ENCODE results near the gene PKP2.

The PKP2 gene

DNA sequence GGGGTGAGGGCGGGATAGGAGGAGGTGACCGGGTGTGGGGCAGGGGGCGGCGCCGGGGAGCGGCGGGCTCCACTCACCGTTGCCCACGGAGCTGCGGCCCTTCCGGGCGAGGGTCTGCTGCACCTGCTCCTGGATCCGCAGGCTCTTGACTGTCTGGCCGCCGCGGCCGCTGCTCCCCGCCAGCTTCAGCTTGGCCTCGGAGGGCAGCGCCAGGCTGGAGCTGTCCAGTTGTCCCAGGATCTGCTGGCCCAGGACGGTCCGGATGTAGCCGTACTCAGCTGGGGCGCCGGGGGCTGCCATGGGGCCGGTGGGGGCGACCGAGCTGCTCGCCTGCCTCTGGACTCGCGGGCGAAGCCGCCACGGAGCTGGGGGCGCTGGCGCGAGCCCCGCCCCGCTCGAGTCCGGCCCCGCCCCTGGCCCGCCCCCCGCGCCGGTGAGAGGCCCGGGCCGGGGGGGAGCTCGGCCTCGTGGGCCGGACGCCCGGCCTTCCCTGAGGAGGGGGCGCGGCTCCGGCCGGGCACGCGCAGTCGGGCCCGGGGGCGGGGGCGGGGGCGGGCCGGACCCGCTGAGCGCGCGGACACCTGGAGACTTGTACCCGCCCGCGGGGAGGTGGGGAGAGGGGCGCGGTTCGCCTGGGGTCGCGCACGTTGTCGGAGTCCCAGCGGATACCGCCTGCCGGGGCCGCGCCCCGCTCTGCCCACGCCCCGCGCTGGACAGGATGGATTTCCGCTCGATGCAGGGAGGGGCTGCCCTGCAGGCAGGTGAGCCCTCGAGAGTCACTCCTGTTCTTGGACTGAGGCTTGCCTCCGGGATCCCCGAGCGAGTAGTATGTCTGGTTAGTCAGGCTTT is at the start of gene PKP2:
Gene PKP2 (minus strand): TSS at position 346 of the 849 bp plus-strand sequence. CDS start 46 bp downstream, at position 300.
- DNase-seq: peak in 1 of 2 experiments; percentile 45

GRCh38 chr12:32944195-32944594 is 47.6 kb upstream of the PKP2 start:
- no peak for DNase-seq

GRCh38 chr12:32939801-32940200 is 43.2 kb upstream of the PKP2 start:
- no peak for DNase-seq

- DNase-seq: no peak
These were observed 30.4 kb upstream of the PKP2 start for GRCh38 chr12:32926963-32927362.

GRCh38 chr12:32926356-32926755 is 29.8 kb upstream of the PKP2 start:
- DNase-seq: no peak

- no peak for DNase-seq
These were observed 26.1 kb upstream of the PKP2 start for GRCh38 chr12:32922546-32923297.

DNA sequence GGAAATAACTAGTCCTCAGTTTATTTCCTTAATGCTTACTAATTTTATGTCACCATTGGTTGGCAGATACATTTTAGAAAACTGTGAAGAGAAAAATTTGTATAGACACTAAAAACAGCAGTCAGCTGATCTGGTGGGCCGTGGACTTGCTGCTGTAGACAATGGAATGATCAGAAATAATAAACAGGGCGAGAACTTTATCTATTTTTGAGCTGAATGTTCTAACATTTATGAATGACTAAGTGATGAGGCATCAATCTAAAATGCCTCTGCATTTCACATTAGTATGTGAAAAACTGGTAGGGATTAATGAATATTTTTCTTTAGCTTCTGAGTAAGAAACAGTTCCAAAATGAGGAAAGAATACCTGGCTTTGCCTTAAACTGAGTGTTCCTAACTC is 24.8 kb upstream of the PKP2 start:
- DNase-seq: no peak

GRCh38 chr12:32920506-32921085 is 24.0 kb upstream of the PKP2 start:
- no peak for DNase-seq

DNA sequence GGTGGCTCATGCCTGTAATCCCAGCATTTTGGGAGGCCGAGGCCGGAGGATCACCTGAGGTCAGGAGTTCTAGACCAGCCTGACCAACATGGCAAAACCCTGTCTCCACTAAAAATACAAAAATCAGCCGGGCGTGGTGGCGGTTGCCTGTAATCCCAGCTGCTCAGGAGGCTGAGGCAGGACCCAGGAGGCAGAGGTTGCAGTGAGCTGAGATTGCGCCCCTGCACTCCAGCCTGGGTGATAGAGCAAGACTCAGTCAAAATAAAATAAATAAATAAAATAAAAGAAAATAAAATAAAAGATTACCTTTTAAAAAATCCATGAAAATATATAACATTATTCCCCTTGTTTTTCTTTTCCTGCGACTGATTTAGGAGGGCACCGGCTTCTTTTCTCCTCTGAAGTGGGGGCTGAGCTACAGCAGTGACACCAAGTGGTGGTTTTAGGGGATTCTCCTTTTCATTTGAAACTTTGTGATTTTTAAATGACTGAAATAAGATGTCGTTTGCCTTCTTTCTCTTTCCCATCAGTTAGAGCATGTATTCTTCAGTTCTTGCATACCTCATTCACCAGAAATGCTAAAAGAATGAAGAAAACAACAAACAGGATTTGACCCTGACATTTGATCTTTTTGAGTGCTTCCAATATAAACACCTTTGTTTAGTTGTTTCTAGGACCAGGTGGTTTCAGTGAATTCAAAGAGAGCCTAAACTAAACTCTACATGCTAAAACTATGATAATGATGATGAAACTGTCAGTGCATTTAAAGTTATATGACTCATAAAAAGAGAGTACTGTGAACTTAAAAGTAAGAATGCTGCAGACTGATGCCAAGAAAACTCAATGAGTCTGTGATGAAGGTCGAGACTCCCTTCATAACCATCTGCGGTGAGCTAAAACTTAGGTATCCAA is 22.6 kb upstream of the PKP2 start:
- peak in 1 of 2 experiments; percentile 34 for DNase-seq

DNA sequence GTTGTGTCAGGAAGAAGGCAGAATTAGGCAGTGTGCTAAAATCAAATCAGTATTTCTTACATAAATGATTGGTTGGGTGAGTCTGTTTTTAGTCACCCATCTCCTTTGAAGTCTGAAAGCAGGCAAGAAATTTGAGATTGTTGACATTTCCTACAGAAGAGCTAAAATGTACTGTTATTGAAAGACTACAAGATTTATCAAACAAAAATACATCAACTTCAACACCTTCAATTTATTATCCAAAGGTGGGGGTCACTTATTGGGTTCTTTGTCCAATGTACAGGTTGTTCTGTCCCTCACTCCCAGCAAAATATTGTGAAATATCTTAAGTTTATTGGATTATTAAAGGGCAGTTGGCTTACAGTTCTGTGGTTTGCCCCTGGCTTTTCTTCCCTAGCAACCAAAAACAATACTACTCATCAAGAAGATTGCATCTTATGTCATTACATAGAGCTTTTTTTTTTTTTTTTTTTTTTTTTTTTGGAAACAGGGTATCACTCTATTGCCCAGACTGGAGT is 20.6 kb upstream of the PKP2 start:
- no peak for DNase-seq

DNA sequence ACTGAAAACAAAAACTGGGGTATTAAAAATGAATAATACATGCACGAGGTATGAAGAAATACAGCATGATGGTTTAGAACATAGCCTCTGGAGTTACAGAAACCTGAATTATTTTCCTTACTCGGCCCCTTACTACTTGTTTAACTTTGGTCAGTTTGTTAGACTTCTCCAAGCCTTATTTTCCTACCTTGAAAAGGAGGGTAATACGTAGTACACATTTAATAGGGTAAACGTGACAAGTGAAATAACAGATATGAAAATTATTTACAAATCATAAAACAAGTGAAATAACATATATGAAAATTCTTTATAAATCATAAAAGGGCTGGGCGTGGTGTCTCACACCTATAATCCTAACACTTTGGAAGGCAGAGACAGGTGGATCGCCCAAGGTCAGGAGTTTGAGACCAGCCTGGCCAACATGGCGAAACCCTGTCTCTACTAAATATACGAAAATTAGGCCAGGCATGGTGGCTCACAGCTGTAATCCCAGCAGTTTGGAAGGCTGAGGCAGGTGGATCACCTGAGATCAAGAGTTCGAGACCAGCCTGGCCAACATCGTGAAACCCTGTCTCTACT is 11.4 kb upstream of the PKP2 start:
- DNase-seq: no peak

DNA sequence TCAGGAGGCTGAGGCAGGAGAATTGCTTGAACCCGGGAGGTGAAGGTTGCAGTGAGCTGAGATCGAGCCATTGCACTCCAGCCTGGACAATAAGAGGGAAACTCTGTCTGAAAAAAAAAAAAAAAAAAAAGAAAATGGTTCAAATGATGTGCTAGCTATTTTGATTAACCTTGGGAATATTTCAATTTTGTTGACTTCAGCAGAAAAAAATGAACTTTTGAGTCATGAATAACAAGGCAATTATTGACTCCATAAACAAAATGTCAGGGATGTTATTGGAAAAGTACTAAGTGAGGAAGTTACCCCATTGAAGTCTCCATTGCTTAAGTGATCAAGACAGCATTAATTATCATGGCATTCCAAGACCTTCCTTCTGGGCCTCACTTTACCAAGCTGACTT is 10.6 kb upstream of the PKP2 start:
- no peak for DNase-seq

DNA sequence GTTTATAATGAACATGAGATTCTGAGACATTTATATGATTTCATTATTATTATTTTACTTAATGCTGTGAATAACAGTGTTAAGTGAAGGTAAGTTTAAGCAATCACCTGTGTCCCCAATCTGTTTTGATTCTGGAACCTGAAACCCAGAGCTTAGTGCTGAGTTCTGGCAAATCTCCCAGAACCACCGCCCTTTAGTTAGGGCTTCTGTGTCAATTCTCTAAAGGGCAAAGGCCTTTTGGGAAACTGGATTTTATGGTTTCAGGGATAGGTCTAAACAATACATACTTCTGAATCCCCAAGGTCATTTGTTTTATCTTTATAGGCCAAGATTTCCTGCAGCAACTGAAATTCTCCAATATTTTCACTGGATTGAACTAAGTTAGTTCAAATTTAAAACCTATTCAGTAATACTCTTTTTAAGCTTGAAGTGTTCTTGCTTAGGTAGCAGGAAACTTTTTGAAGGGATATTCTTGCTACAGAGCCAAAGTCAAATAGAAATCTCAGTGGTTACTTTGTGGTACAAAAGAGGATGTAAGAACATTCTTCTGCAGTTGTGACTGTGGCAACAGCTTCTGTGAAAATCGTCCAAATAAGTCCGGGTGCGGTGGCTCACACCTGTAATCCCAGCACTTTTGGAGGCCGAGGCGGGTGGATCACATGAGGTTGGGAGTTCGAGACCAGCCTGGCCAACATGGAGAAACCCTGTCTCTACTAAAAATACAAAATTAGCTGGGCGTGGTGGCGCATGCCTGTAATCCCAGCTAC is 10.0 kb upstream of the PKP2 start:
- DNase-seq: no peak

GRCh38 chr12:32903763-32904162 is 7.2 kb upstream of the PKP2 start:
- DNase-seq: no peak

GRCh38 chr12:32903318-32903717 is 6.7 kb upstream of the PKP2 start:
- DNase-seq: no peak

GRCh38 chr12:32902287-32902997 is 5.9 kb upstream of the PKP2 start:
- no peak for DNase-seq

DNA sequence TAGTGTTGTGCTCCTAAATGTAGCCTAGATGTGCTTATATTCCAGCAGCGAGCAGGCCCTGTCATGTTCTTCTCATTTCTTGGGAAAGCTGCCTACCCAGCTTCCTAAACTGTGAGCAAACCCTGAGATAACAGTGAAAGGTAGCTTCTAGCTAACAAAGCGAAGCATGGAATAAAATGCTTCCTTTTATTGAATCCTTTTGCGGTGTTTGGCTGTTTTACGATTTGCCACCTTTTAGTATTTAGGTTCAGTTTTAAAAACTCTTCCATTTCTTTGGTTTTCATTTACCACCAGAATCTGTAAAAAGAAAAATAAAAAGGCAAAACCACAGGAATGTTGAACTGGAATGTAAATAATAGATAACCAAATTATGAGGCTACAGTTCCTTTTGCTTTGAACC is 5.0 kb upstream of the PKP2 start:
- DNase-seq: no peak

- no peak for DNase-seq
These were observed 1.4 kb upstream of the PKP2 start for GRCh38 chr12:32897687-32898573.

DNA sequence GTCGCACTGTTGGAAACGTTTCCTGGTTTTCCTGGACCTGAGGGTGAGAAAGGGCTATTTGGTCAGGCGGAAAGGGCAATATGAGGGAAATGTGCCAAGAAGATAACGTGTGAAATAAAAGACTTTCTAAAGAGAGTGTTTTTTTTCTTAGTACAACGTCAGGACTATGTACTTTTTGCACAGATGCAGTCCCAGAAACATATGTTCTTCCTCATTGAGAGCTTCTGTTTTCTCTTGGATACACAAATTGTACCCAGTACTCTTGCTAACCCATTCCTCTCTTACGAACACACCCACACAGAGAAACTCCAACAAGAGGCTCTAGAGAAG is 669 bp upstream of the PKP2 start:
- DNase-seq: no peak

Measured in NCI-H446 (cell line).